Stimulated activated naive CD4-positive, alpha-beta T cell (primary cell): ENCODE measurements around the gene MED25.

Source experiments
- DNase-seq, 6 experiments: peaks; one replicate each; lab custom pipeline; 2025; lab: John Stamatoyannopoulos, UW

MED25 gene

GRCh38 chr19:49858088-49858985 lies 40.2 kb downstream of the MED25 start:
- DNase-seq: no peak

GRCh38 chr19:49859682-49860335 lies 41.7 kb downstream of the MED25 start:
- no peak for DNase-seq

- DNase-seq: no peak
These were observed 42.4 kb downstream of the MED25 start for GRCh38 chr19:49860336-49861102.

DNA sequence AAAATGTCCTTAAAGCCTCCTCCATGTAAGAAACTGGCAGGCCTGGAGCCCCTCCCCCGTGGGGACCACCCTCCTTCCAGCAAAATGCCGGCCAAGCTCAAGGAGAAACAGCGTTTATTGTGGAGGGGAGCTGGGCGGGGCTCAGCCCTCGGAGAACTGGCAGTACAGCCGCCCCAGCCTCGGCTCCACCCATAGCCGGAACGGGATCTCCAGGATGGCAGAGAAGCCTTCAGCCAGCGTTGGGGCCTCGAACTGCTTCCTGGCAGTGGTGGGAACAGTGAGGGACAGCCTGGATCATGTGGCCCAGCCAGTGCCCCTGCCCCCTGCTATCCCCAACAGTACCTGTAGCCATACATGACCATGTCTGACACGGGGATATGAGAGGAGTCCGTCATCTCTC lies 43.0 kb downstream of the MED25 start:
- DNase-seq: no peak

- no peak for DNase-seq
These were observed 43.7 kb downstream of the MED25 start for GRCh38 chr19:49861541-49862378.

DNA sequence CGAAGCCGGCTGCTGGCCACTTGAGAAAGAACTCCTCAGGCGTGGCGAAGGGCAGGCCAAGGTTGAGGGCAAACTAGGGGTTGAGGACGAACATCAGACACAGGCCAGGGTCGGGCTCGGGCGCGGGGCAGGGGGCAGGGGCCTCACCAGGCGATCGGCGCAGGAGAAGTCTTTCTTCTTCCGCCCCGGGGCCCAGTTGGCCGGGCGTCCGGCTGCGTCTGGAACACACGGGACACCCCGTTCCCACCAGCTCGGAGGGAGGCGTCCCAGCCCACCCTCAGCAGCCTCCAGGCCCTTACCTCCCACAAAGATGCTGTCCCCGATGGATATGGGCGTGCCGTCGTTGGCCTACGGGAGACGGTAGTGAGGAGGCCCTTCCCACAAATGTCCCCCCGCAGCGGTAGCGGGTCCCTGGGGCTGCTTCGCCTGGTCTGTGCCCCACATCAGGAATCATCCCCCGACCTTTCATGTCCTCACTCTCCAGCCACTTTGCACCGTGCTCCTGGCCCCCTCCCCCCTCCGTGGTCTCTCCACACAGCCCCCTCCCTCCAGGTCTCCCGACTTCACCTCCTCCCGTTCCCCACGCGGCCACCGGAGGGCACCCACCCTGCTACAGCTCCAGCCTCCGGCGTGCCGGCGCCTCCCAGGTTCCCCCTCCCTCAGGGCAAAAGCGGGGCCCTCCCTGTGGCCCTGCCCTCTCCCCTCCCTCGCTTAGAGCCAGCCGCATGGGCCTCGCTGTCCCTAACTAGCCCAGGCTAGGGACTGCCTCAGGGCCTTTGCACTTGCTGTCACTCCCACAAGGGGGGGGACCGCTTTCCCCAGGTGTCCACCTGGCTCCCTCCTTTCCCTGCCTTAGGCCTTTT lies 44.5 kb downstream of the MED25 start:
- DNase-seq: no peak

GRCh38 chr19:49863254-49863934 lies 45.3 kb downstream of the MED25 start:
- DNase-seq: no peak

DNA sequence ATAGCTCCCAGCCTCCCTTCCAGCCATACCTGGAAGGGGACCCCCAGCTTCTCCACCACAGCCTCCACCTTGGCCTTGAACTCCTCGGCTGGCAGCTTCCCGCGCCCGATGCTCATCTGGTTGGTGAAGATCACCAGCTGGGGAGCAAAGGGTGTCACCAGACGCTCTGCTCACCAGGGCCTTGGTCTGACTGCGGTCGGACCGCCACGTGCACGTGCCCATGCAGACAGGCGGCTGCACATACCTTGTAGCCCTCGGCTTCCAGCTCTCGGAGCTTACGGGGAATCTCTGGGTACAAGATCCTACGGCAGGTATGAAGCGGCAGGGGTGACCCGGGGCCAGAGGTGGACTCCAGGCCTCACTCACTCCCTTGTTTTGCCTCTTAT lies 45.8 kb downstream of the MED25 start:
- no peak for DNase-seq

GRCh38 chr19:49864890-49865289 lies 46.8 kb downstream of the MED25 start:
- no peak for DNase-seq

DNA sequence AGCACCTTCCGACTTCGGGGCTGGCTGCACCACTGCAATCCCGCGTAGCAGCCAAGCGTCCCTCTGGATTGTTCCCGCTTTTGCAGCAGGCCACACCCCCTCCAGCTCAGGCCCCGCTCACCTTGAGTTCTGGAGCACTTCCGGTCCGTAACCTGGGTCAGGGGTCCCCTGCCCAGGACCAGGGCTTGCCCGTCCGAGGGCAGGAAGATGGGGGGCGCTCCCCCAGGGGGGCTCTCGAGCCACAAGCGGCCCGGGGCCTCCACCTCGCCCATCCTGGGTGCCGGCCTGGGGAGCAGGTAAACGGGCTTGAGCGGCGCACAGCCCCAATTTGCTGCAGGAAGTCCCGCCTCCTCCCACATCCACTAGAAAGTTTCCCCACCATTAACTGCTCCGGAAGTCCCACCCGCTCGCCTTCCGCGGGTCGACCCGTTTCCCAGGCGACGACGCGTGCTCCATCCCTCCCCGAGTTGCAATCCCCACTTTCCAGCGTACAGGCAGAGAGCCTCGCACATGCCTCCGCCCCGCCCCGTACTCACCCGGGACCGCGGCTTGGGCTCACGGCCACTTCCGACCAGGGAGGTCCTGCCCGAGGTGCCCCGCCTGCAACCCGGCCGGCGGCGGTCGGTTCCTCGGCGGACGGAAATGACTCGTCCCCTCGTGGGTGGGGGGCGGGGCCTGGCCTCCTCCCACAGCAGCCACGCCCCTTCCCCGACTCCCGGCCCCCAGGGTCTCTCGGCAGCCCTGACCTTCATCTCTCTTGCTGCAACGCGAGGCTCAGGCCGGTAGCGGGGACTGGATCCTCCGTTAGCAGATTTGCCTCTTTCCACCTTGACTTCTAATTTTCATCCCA lies 49.1 kb downstream of the MED25 start, which contains the start of gene PNKP:
Gene PNKP, minus strand, starts transcription at position 644 of the 850 bp plus-strand sequence. Its CDS starts 372 bp downstream, at position 272.
- DNase-seq: peak; percentile 78 to 91 (median 85)

DNA sequence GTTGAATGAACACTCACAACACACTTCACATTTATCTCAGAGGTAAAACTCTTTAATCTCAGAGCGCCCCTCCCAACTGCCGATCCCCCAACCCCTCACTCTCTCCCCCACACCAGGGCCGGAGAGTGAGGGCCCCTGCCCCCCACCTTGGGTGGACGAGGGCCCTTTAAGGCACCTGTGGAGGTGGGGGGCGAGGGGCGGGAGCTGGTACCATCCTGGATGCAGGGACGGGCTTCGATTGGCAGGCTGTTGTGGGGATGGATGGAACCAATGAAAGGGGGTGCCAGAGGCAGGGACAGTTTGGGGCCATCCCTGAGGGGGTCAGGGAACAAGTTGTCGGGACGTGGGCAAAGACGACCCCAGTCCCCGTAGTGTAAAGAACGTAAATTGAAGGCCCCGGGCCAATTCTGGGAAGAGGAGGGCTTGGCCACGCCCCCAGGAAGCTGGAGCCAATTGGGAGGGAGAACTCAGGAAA lies 51.0 kb downstream of the MED25 start:
- DNase-seq: no peak

GRCh38 chr19:49869484-49870308 lies 51.6 kb downstream of the MED25 start:
- DNase-seq: peak; percentile 83 to 89 (median 88)

GRCh38 chr19:49870309-49870901 lies 52.3 kb downstream of the MED25 start:
- no peak for DNase-seq

GRCh38 chr19:49871349-49871985 lies 53.4 kb downstream of the MED25 start:
- no peak for DNase-seq

- no peak for DNase-seq
These were observed 54.4 kb downstream of the MED25 start for GRCh38 chr19:49872245-49873128.

GRCh38 chr19:49873129-49873521 lies 55.0 kb downstream of the MED25 start:
- no peak for DNase-seq
